CD4-positive, CD25-positive, alpha-beta regulatory T cell (primary cell): Measurements from ENCODE around the gene SPDYE3. TPM values are rescaled to one million over a fixed set of nuclear protein-coding genes. Genes with fewer than 3 reads are reported as not detected.
A peak's percentile ranks its signal among the peaks of the same experiment; 100 is the strongest.
"Not testable (repeated sequence)": the region's sequence is repeated elsewhere in the genome, so short reads cannot be mapped to it uniquely, and the experiment has no call there.

Experiments
- ATAC-seq, 2 donors: fragments of 150-1000 bp; cut with Tn5 transposase; one replicate each; pipeline ENCODE4 v1.10.0; 2021; ENCODE audit warnings: low read depth in 2 of 2, moderate number of reproducible peaks in 2 of 2, moderate library complexity in 1 of 2
- DNase-seq, 3 donors: peaks; one replicate each; pipeline versions ENCODE4 v3.0.0 to v3.0.0-alpha.2; 2012 to 2022; ENCODE audit warnings: mixed read lengths in 1 of 3
- H3K27ac ChIP-seq: one replicate; pipeline ENCODE4 v1.7.0; 2013; ENCODE audit warnings: mild to moderate bottlenecking, low read length; ENCODE audit not compliant: insufficient read depth, poor library complexity, severe bottlenecking
- H3K27me3 ChIP-seq: one replicate; pipeline ENCODE4 v1.7.0; 2013; ENCODE audit warnings: low read length; ENCODE audit not compliant: control insufficient read depth, insufficient read depth
- H3K36me3 ChIP-seq: one replicate; pipeline ENCODE4 v1.7.0; 2013; ENCODE audit warnings: mild to moderate bottlenecking, low read length, moderate library complexity; ENCODE audit not compliant: control insufficient read depth, insufficient read depth
- H3K4me1 ChIP-seq: 2 replicates; pipeline ENCODE4 v1.7.0; 2013; ENCODE audit warnings: mild to moderate bottlenecking, low read length; ENCODE audit not compliant: insufficient read depth, control insufficient read depth, poor library complexity, severe bottlenecking
- H3K4me3 ChIP-seq: one replicate; pipeline ENCODE4 v1.7.0; 2013; ENCODE audit warnings: low read depth, mild to moderate bottlenecking, low read length, moderate library complexity
- H3K9me3 ChIP-seq, 2 experiments: 1 replicate in 1 of 2; 2 replicates in 1 of 2; pipeline ENCODE4 v1.7.0; 2013; ENCODE audit warnings: low read length in 2 of 2, mild to moderate bottlenecking in 1 of 2, moderate library complexity in 1 of 2; ENCODE audit not compliant: control insufficient read depth in 2 of 2
- H3K27ac Mint-ChIP-seq, 3 donors: one replicate each; pipeline ENCODE4 v1.8.0; 2020 to 2022; ENCODE audit warnings: mild to moderate bottlenecking in 3 of 3, mixed read lengths in 3 of 3, moderate library complexity in 2 of 3
- H3K27me3 Mint-ChIP-seq: one replicate; pipeline ENCODE4 v1.8.0; 2022; ENCODE audit warnings: mild to moderate bottlenecking, mixed read lengths
- H3K36me3 Mint-ChIP-seq: one replicate; pipeline ENCODE4 v1.8.0; 2020; ENCODE audit warnings: mixed read lengths
- H3K4me1 Mint-ChIP-seq, 4 donors: one replicate each; pipeline ENCODE4 v1.8.0; 2020 to 2022; ENCODE audit warnings: mixed read lengths in 4 of 4, mild to moderate bottlenecking in 1 of 4
- H3K4me3 Mint-ChIP-seq, 4 donors: one replicate each; pipeline ENCODE4 v1.8.0; 2020 to 2022; ENCODE audit warnings: mild to moderate bottlenecking in 4 of 4, mixed read lengths in 4 of 4, moderate library complexity in 3 of 4
- H3K9me3 Mint-ChIP-seq, 7 donors: one replicate each; pipeline ENCODE4 v1.8.0; 2020 to 2022; ENCODE audit warnings: mixed read lengths in 7 of 7, mild to moderate bottlenecking in 3 of 7, moderate library complexity in 2 of 7
- polyA plus RNA-seq, 4 donors: library from polyadenylated mRNA; unstranded; fragments of 300-500 nt; fragmentation: Illumina TruSeq; gene quantifications; one replicate each; pipeline ENCODE4 v1.2.3, GENCODE V29; 2021
- total RNA-seq: library from RNA; stranded (reverse); gene quantifications from one replicate; pipeline ENCODE4 v1.2.3, GENCODE V29; 2022

Gene SPDYE3
- total and polyA plus RNA-seq, 5 donors from 2014 or later: 4.5 to 7.2 (median 6.1) TPM; not detected in 1

GRCh38 chr7:100365998-100366367 lies 58.5 kb downstream of the SPDYE3 start:
- H3K36me3 ChIP-seq: peaks cover 11% of the 10 kb centered on the region
- H3K4me3 ChIP-seq, H3K9me3 ChIP-seq, H3K27ac ChIP-seq, H3K9me3 Mint-ChIP-seq, H3K27me3 Mint-ChIP-seq, H3K27me3 ChIP-seq, ATAC-seq, H3K4me3 Mint-ChIP-seq, DNase-seq, H3K4me1 ChIP-seq: not testable (repeated sequence)
- H3K36me3 Mint-ChIP-seq: peaks cover 13% of the 10 kb centered on the region
- peak overlapping the region in 1 of 3 donors; percentile 73 for H3K27ac Mint-ChIP-seq
- H3K4me1 Mint-ChIP-seq: peaks cover 0 to 15% (median 10%) of the 10 kb centered on the region in 4 donors

- Mint-ChIP-seq H3K36me3 (peaks cover 13% of the 10 kb centered on the region), H3K9me3 (peaks cover 0 to 1% (median 0%) of the 10 kb centered on the region in 7 donors), H3K4me3 (no peak overlapping the region), H3K27me3 (no peaks in the 10 kb centered on the region), H3K27ac (peak overlapping the region in 2 of 3 donors; percentile 32 to 73), H3K4me1 (peaks cover 0 to 17% (median 10%) of the 10 kb centered on the region in 4 donors)
- H3K4me1 ChIP-seq: peaks cover 8% of the 10 kb centered on the region
- H3K9me3 ChIP-seq: no peaks in the 10 kb centered on the region
- ATAC-seq: no peak
- no peak for DNase-seq
- no peak overlapping the region for H3K4me3 ChIP-seq
- peaks cover 6% of the 10 kb centered on the region for H3K36me3 ChIP-seq
- H3K27me3 ChIP-seq: no peaks in the 10 kb centered on the region
- no peak overlapping the region for H3K27ac ChIP-seq
Measured at GRCh38 chr7:100366411-100367250, 59.1 kb downstream of the SPDYE3 start.

DNA sequence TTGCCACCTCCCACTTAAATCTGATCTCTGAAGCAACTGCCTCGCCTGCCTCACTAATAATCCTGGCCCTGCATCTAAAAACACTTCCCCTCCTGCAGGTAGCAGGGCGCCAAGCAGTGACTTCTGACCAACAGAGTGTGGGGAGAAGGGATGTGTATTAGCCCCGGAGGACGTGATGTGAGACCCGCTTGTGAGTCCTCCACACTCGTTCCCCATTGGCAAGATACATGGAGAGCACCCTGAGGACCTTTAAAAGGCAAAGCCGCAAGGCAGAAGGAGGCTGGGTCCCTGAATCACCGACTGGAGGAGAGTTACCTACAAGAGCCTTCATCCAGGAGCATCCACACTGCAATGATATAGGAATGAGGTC lies 59.7 kb downstream of the SPDYE3 start:
- Mint-ChIP-seq H3K36me3 (peaks cover 13% of the 10 kb centered on the region), H3K27ac (no peak overlapping the region), H3K27me3 (no peaks in the 10 kb centered on the region), H3K9me3 (peaks cover 0 to 1% (median 0%) of the 10 kb centered on the region in 7 donors), H3K4me1 (peaks cover 0 to 17% (median 10%) of the 10 kb centered on the region in 4 donors), H3K4me3 (no peak overlapping the region)
- Histone ChIP-seq H3K4me1 (peaks cover 8% of the 10 kb centered on the region), H3K27ac (no peak overlapping the region), H3K27me3 (no peaks in the 10 kb centered on the region), H3K9me3 (no peaks in the 10 kb centered on the region), H3K36me3 (peaks cover 5% of the 10 kb centered on the region), H3K4me3 (no peak overlapping the region)
- no peak for ATAC-seq
- DNase-seq: no peak

DNA sequence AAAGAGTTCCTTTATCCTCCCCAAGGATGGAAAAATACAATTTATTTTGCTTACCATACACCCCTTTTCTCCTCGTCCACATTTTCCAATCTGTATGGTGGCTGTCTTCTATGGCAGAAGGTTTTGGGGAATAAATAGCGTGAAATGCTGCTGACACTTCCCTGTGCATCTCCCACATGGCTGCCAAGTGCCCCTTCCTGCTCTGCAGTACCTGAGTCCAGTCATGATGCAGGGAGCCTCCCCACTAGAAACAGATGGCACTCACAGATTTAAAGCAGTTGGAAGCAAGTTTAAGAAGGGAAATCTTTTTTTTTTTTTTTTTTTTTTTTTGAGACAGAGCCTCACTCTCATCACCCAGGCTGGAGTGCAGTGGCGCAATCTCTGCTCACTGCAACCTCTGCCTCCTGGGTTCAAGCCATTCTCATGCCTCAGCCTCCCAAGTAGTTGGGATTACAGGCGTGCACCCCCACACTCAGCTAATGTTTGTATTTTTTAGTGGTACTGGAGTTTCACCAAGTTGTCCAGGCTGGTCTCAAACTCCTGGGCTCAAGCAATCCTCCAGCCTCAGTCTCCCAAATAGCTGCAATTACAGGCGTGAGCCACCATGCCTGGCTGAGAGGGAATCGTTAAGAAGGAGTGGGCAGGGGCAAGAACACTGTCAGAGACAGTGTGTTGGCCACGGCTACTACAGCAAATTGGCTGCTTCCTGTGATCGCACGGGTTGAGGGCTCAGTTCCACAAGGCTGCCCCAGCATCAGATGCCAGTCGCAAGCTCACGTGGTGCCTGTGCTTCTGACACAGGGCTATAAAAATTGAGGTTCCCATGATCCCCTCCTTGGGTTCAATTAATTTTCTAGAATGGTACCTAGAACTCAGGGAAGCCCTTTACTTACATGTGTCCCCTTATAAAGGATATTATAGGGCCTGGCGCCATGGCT lies 60.4 kb downstream of the SPDYE3 start:
- DNase-seq: no peak
- Histone ChIP-seq H3K4me1 (peaks cover 8% of the 10 kb centered on the region), H3K27ac (no peak overlapping the region)

DNA sequence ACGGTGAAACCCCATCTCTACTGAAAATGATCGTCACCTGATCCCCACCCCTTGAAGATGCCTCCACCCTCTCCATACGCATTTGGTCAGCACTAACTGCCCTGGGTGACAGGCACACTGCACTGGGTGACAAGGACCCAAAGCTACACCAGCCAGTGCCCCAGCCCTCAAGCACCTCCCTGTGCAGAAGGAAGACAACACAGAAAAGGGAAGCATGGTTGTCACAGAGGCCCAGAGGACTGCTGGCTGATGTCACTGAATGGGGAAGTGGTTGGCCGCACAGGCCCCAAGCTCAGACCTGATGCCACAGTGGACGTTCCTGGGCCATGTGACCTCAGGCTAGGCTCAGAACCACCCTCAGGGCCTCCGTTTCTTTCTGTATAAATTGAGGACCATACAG lies 61.6 kb downstream of the SPDYE3 start:
- peaks cover 7% of the 10 kb centered on the region for H3K36me3 Mint-ChIP-seq
- no peaks in the 10 kb centered on the region for H3K27me3 ChIP-seq
- H3K4me3 Mint-ChIP-seq: no peak overlapping the region
- ATAC-seq: peak; percentile 66 to 67
- peaks cover 8% of the 10 kb centered on the region for H3K4me1 ChIP-seq
- peaks cover 0 to 17% (median 8%) of the 10 kb centered on the region in 4 donors for H3K4me1 Mint-ChIP-seq
- H3K9me3 ChIP-seq: no peaks in the 10 kb centered on the region
- H3K9me3 Mint-ChIP-seq: peaks cover 0 to 1% (median 0%) of the 10 kb centered on the region in 7 donors
- no peaks in the 10 kb centered on the region for H3K36me3 ChIP-seq
- H3K27ac Mint-ChIP-seq: peak overlapping the region in 1 of 3 donors; percentile 95
- no peak for DNase-seq
- H3K4me3 ChIP-seq: no peak overlapping the region
- H3K27ac ChIP-seq: no peak overlapping the region
- H3K27me3 Mint-ChIP-seq: no peaks in the 10 kb centered on the region

More for the DNA sequence above, 60.4 kb downstream of the SPDYE3 start:
- no peak for ATAC-seq
- H3K36me3 Mint-ChIP-seq: peaks cover 13% of the 10 kb centered on the region
- no peak overlapping the region for H3K4me3 Mint-ChIP-seq
- H3K27ac Mint-ChIP-seq: peak overlapping the region in 1 of 3 donors; percentile 42
- Histone ChIP-seq H3K9me3 (no peaks in the 10 kb centered on the region), H3K4me3 (no peak overlapping the region), H3K27me3 (no peaks in the 10 kb centered on the region), H3K36me3 (no peaks in the 10 kb centered on the region)
- H3K27me3 Mint-ChIP-seq: no peaks in the 10 kb centered on the region
- peaks cover 0 to 17% (median 10%) of the 10 kb centered on the region in 4 donors for H3K4me1 Mint-ChIP-seq
- H3K9me3 Mint-ChIP-seq: peaks cover 0 to 1% (median 0%) of the 10 kb centered on the region in 7 donors

GRCh38 chr7:100370303-100370702 lies 62.8 kb downstream of the SPDYE3 start:
- no peaks in the 10 kb centered on the region for H3K36me3 ChIP-seq
- ATAC-seq (no peak), DNase-seq (no peak)
- no peaks in the 10 kb centered on the region for H3K27me3 Mint-ChIP-seq
- H3K4me1 ChIP-seq: peaks cover 8% of the 10 kb centered on the region
- no peak overlapping the region for H3K4me3 ChIP-seq
- H3K27ac Mint-ChIP-seq: peak overlapping the region in 1 of 3 donors; percentile 67
- H3K4me3 Mint-ChIP-seq: no peak overlapping the region
- no peaks in the 10 kb centered on the region for H3K9me3 ChIP-seq
- H3K9me3 Mint-ChIP-seq: peaks cover 0 to 1% (median 0%) of the 10 kb centered on the region in 7 donors
- H3K36me3 Mint-ChIP-seq: peaks cover 5% of the 10 kb centered on the region
- H3K4me1 Mint-ChIP-seq: peaks cover 0 to 17% (median 7%) of the 10 kb centered on the region in 4 donors
- no peak overlapping the region for H3K27ac ChIP-seq
- H3K27me3 ChIP-seq: no peaks in the 10 kb centered on the region

- ATAC-seq (no peak), DNase-seq (no peak)
- Mint-ChIP-seq H3K27me3 (no peaks in the 10 kb centered on the region), H3K4me3 (no peak overlapping the region), H3K36me3 (peaks cover 5% of the 10 kb centered on the region), H3K9me3 (peaks cover 0 to 1% (median 0%) of the 10 kb centered on the region in 7 donors), H3K27ac (no peak overlapping the region), H3K4me1 (peaks cover 0 to 15% (median 7%) of the 10 kb centered on the region in 4 donors)
- H3K4me1 ChIP-seq: peaks cover 8% of the 10 kb centered on the region
- no peaks in the 10 kb centered on the region for H3K9me3 ChIP-seq
- no peaks in the 10 kb centered on the region for H3K36me3 ChIP-seq
- H3K4me3 ChIP-seq: no peak overlapping the region
- no peak overlapping the region for H3K27ac ChIP-seq
- H3K27me3 ChIP-seq: no peaks in the 10 kb centered on the region
Measured at GRCh38 chr7:100370746-100371145, 63.2 kb downstream of the SPDYE3 start.
